ENCODE data around the gene DYNLRB2. TPM values are rescaled to one million over a fixed set of nuclear protein-coding genes. Genes with fewer than 3 reads are reported as not detected.

The DYNLRB2 gene
- total RNA-seq, 1 experiment from 2014 or later, result not detected

- no peak for DNase-seq (ENCODE audit: low read depth)
Observed at GRCh38 chr16:80552277-80552676, 11.5 kb downstream of the DYNLRB2 start.

- no peak for DNase-seq (ENCODE audit: low read depth)
Observed at GRCh38 chr16:80554033-80554432, 13.2 kb downstream of the DYNLRB2 start.

DNA sequence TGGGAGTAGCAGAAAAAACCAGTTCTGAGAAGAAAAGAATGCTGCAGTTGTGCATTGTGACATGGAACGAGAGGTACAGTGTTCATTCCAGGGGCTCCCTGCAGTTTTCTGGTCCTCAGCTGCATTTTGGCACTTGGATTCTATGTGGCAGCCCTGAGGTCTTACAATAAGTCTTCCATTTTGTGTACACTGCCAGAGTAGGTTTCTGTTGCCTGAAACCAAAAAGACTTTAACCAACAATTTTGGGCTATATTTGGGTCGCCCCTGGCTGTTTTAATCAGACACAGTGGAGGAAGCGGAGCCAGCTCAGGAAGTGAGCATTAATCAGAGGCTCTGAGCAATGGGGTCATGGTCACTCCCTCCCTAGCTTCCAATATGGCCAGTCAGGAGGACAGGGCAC, 15.7 kb downstream of the DYNLRB2 start:
- no peak for DNase-seq (ENCODE audit: low read depth)

DNA sequence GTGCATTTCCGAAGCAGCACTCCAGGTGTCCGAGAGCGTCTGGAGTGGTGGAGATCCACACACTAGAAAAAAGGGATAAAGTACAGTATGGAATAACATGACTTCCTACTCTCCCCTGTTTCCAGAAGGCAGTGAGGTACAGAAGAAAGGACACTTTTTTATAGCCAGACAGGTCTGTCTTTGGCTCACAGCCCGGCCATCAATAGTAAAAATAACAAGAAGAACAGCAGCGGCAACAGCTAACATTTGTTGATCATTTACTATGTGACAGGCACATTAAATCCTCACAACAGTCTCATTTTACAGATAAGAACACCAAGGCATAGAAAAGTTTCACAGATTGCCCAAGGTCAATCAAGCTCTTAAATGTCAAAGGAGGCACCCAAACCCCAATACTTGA, 16.2 kb downstream of the DYNLRB2 start:
- no peak for DNase-seq (ENCODE audit: low read depth)

- no peak for DNase-seq (ENCODE audit: low read depth)
Observed at GRCh38 chr16:80559369-80559768, 18.6 kb downstream of the DYNLRB2 start.

DNA sequence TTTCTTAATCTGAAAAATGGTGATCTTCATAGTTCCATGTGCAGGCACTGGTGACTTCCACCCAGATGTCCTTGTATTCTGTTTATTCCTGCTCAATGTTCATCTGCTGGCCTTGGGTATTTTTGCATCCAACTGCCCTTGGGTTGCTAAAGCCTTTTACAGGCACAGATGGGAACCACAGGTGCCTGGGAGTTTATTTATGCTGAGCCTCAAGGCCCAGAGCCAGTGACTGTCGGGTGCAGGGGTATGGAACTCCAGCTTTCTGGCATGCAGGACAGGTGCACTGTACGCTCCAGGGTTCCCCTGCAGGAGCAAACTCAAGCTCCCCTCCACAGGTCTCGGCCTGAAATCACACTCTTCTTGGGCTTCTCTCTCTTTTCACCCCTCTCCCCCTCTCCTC, 22.3 kb downstream of the DYNLRB2 start:
- no peak for DNase-seq (ENCODE audit: low read depth)

- no peak for DNase-seq (ENCODE audit: low read depth)
Observed at GRCh38 chr16:80564394-80564793, 23.6 kb downstream of the DYNLRB2 start.

GRCh38 chr16:80569440-80570105, 28.8 kb downstream of the DYNLRB2 start:
- peak; percentile 91 for DNase-seq (ENCODE audit: low read depth)

GRCh38 chr16:80570106-80570478, 29.3 kb downstream of the DYNLRB2 start:
- DNase-seq (ENCODE audit: low read depth), result peak; percentile 96

DNA sequence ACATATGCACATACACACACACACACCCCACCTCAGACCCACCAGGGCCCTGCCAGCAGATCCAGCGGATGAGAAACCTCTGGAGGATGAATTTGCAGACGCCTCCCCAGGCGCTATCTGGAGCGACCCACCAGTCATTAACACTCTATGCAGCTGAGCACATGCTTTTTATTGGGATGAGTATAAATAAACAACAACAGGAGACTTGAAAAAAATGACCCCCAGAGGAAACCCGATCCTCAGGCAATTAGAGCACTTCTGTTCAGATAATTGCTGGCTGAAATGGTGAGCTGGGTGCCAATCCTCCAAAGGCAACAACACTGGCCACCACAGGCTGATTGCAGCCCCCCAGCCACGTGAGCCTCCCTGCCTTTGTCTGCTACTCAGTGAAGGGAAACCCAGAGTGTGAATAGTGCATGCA, 32.9 kb downstream of the DYNLRB2 start:
- DNase-seq (ENCODE audit: low read depth), result no peak

- DNase-seq (ENCODE audit: low read depth), result no peak
Observed at GRCh38 chr16:80576343-80576912, 35.6 kb downstream of the DYNLRB2 start.

- no peak for DNase-seq (ENCODE audit: low read depth)
Observed at GRCh38 chr16:80577485-80578280, 36.9 kb downstream of the DYNLRB2 start.

DNA sequence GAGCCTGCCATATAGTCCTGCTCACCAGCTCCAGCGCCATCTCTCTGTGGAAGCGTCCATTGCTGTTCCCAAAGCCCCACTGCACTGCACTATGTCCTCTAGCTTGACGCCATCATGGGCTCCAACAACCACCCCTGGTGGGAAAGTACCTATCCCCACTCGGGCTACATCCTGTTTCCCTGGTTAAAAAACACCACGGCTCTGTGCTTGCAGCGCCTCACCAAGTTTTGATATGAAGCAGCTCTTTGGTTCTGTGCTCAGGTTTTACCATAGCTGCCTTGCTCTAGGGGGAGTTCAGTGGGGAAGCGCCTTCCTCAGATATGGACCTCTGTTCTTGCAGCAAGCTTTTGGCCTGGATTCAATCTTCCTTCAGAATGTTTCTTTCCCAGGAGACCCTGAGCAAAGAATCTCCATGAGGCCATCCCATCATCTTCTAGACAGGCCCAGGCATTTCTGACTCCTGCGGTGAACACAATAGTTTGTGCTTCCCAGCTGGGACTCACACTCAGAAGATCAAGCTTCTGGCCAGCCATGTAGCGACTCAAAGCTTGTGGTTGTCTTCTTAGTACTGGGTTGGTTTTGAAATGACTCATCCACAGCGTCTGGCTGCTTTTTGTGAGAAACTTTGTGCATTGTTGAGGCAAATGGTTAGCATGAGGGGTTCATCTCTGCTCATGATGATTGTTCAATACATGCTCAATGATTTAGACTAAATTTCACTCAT, 39.5 kb downstream of the DYNLRB2 start:
- peak; percentile 82 for DNase-seq (ENCODE audit: low read depth)

- peak; percentile 88 for DNase-seq (ENCODE audit: low read depth)
Observed at GRCh38 chr16:80583466-80583865, 42.7 kb downstream of the DYNLRB2 start.

GRCh38 chr16:80585764-80586163, 45.0 kb downstream of the DYNLRB2 start:
- DNase-seq (ENCODE audit: low read depth), result no peak

- peak; percentile 65 for DNase-seq (ENCODE audit: low read depth)
Observed at GRCh38 chr16:80586476-80586875, 45.7 kb downstream of the DYNLRB2 start.

- no peak for DNase-seq (ENCODE audit: low read depth)
Observed at GRCh38 chr16:80587071-80587470, 46.3 kb downstream of the DYNLRB2 start.

GRCh38 chr16:80591071-80591915, 50.5 kb downstream of the DYNLRB2 start:
- DNase-seq (ENCODE audit: low read depth), result peak; percentile 70

- no peak for DNase-seq (ENCODE audit: low read depth)
Observed at GRCh38 chr16:80592273-80592672, 51.5 kb downstream of the DYNLRB2 start.

GRCh38 chr16:80594756-80595155, 54.0 kb downstream of the DYNLRB2 start:
- peak; percentile 75 for DNase-seq (ENCODE audit: low read depth)

DNA sequence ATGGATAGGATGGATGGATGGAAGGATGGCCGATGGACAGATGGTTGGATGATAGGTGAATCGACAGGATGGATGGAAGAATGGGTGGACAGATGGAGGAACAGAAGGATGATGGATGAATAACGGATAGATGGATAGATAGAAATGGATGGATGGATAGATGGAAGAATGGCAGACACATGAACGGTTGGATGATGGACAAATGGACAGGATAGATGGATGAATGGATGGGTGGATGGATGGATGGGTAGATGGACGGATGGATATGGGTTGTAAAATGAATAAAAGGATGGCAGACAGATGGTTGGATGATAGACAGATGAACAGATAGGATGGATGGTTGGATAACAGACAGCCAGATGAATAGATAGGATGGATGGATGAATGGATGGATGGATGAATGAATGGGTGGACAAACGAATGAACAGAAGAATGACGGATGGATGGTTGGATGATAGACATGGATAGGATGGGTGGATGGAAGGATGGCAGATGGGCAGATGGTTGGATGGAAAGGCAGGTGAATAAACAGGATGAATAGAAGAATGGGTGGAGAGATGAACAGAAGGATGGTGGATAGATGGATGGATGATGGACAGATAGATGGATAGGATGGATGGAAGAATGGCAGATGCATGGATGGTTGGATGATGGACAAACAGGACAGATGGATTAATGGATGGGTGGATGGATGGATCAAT, 55.9 kb downstream of the DYNLRB2 start:
- no peak for DNase-seq (ENCODE audit: low read depth)

Data from M059J (cell line).